ENCODE results near the gene SUCLA2. TPM values are rescaled to one million over a fixed set of nuclear protein-coding genes. Genes with fewer than 3 reads are reported as not detected.

SUCLA2 gene
- total and polyA plus RNA-seq, 2 experiments from 2014 or later, result 56.0 to 84.2 TPM

DNA sequence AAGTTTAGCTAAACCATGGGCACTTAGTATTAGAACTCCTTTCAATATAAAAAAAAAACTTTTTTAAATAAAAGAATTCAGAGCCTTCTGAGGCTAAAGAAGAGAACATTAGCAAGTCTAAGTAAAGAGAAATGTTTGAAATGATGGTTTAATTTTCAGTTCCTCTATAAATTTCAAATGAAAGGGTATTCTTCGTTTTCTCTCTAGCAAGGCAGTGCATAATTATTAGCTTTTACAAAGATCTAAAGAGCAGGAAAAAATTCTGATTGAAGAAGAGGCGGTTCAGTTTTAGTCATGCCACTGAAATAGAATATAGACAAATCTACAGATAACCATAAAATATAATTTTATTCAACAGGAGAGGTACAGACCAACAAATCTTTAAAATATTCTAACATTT, 18.0 kb downstream of the SUCLA2 start:
- Histone ChIP-seq H3K4me3 (no peak overlapping the region), H3K9me2 (ENCODE audit: insufficient read depth) (no peaks in the 10 kb centered on the region), H4K20me1 (replicated peaks; ENCODE audit: insufficient read depth) (no peaks in the 10 kb centered on the region), H3K4me1 (ENCODE audit: insufficient read depth) (no peaks in the 10 kb centered on the region), H3K27ac (ENCODE audit: low read depth) (no peak overlapping the region), H3K27me3 (ENCODE audit: insufficient read depth) (no peaks in the 10 kb centered on the region), H3F3A (replicated peaks; ENCODE audit: low read depth) (no peaks in the 10 kb centered on the region), H3K36me3 (ENCODE audit: insufficient read depth) (peaks cover 14% of the 10 kb centered on the region), H3K4me2 (no peak overlapping the region), H3K79me2 (replicated peaks; ENCODE audit: insufficient read depth) (peaks cover 10% of the 10 kb centered on the region), H2AFZ (no peak overlapping the region)
- ATAC-seq (no peak), DNase-seq (ENCODE audit: low spot score) (no peak)
- no peaks in the 10 kb centered on the region for H3K4me1 Mint-ChIP-seq
- H3K4me3 Mint-ChIP-seq, result no peak overlapping the region
- no peak overlapping the region for H3K27ac Mint-ChIP-seq
- H3K9me3 Mint-ChIP-seq, result peaks cover 18% of the 10 kb centered on the region; the same call in 2 of the 3 replicates
- peaks cover 66% of the 10 kb centered on the region for H3K36me3 Mint-ChIP-seq (ENCODE audit: low read depth)
- H3K27me3 Mint-ChIP-seq (ENCODE audit: insufficient read depth, low read depth, poor library complexity), result no peaks in the 10 kb centered on the region
- no peak for TF ChIP-seq CREB1 (CRISPR knock-in tag; IDR thresholded peaks at IDR 0.05; ENCODE audit: low read depth)
- no peak for TF ChIP-seq NANOG (IDR thresholded peaks at IDR 0.05; ENCODE audit: borderline replicate concordance)
- no peak for TF ChIP-seq JUNB (IDR thresholded peaks at IDR 0.05; ENCODE audit: unreplicated experiment)
- TF ChIP-seq STAT1 (IDR thresholded peaks at IDR 0.05; ENCODE audit: unreplicated experiment), result no peak
- no peak for TF ChIP-seq ZNF114 (CRISPR knock-in tag; IDR thresholded peaks at IDR 0.05)
- TF ChIP-seq, protein P1, sequence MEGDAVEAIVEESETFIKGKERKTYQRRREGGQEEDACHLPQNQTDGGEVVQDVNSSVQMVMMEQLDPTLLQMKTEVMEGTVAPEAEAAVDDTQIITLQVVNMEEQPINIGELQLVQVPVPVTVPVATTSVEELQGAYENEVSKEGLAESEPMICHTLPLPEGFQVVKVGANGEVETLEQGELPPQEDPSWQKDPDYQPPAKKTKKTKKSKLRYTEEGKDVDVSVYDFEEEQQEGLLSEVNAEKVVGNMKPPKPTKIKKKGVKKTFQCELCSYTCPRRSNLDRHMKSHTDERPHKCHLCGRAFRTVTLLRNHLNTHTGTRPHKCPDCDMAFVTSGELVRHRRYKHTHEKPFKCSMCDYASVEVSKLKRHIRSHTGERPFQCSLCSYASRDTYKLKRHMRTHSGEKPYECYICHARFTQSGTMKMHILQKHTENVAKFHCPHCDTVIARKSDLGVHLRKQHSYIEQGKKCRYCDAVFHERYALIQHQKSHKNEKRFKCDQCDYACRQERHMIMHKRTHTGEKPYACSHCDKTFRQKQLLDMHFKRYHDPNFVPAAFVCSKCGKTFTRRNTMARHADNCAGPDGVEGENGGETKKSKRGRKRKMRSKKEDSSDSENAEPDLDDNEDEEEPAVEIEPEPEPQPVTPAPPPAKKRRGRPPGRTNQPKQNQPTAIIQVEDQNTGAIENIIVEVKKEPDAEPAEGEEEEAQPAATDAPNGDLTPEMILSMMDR (conservative IDR thresholded peaks at IDR 0.05; ENCODE audit: low read depth in 2 of 2), result no peak
- TF ChIP-seq ZNF331 (CRISPR knock-in tag; IDR thresholded peaks at IDR 0.05; ENCODE audit: low read depth), result no peak
- TF ChIP-seq, protein P2, sequence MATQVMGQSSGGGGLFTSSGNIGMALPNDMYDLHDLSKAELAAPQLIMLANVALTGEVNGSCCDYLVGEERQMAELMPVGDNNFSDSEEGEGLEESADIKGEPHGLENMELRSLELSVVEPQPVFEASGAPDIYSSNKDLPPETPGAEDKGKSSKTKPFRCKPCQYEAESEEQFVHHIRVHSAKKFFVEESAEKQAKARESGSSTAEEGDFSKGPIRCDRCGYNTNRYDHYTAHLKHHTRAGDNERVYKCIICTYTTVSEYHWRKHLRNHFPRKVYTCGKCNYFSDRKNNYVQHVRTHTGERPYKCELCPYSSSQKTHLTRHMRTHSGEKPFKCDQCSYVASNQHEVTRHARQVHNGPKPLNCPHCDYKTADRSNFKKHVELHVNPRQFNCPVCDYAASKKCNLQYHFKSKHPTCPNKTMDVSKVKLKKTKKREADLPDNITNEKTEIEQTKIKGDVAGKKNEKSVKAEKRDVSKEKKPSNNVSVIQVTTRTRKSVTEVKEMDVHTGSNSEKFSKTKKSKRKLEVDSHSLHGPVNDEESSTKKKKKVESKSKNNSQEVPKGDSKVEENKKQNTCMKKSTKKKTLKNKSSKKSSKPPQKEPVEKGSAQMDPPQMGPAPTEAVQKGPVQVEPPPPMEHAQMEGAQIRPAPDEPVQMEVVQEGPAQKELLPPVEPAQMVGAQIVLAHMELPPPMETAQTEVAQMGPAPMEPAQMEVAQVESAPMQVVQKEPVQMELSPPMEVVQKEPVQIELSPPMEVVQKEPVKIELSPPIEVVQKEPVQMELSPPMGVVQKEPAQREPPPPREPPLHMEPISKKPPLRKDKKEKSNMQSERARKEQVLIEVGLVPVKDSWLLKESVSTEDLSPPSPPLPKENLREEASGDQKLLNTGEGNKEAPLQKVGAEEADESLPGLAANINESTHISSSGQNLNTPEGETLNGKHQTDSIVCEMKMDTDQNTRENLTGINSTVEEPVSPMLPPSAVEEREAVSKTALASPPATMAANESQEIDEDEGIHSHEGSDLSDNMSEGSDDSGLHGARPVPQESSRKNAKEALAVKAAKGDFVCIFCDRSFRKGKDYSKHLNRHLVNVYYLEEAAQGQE (IDR thresholded peaks at IDR 0.05; ENCODE audit: unreplicated experiment), result no peak
- TF ChIP-seq EZH2phosphoT487 (IDR thresholded peaks at IDR 0.05; ENCODE audit: unreplicated experiment), result no peak
- TF ChIP-seq EZH2 (IDR thresholded peaks at IDR 0.05; ENCODE audit: low read depth, unreplicated experiment), result no peak
- TF ChIP-seq POLR2AphosphoS5 (IDR thresholded peaks at IDR 0.05; ENCODE audit: low read depth), result no peak

DNA sequence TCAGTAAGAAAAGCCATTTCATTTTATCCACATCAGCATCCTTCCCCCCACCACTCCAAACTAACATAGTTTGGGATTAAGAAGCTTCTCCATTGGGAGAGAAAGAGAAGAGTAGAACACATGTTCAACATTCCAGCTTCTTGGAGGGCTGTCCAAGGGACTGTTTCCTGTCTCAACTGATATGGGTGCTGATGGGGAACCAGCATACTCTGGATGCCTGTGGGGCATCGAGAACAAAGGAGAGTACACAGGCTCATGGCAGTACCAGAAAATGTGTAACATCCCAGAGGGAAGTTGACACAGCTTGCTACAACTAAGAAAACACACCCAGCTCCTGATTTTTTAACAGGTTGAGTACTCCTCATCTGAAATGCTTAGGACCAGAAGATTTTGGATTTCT, 24.7 kb downstream of the SUCLA2 start:
- no peaks in the 10 kb centered on the region for H3K4me1 Mint-ChIP-seq
- Histone ChIP-seq H4K20me1 (replicated peaks; ENCODE audit: insufficient read depth) (no peaks in the 10 kb centered on the region; the same call in 1 of the 2 replicates), H3F3A (replicated peaks; ENCODE audit: low read depth) (no peaks in the 10 kb centered on the region), H3K27ac (ENCODE audit: low read depth) (no peak overlapping the region), H3K4me1 (ENCODE audit: insufficient read depth) (no peaks in the 10 kb centered on the region), H3K4me3 (no peak overlapping the region), H3K79me2 (replicated peaks; ENCODE audit: insufficient read depth) (peaks cover 29% of the 10 kb centered on the region), H3K4me2 (no peak overlapping the region), H3K36me3 (ENCODE audit: insufficient read depth) (0 out of 2 replicates have a peak, but pooled peaks cover 9% of the 10 kb centered on the region), H3K9me2 (ENCODE audit: insufficient read depth) (no peaks in the 10 kb centered on the region), H3K27me3 (ENCODE audit: insufficient read depth) (no peaks in the 10 kb centered on the region), H2AFZ (no peak overlapping the region)
- peaks cover 2% of the 10 kb centered on the region for H3K27me3 Mint-ChIP-seq (ENCODE audit: insufficient read depth, low read depth, poor library complexity)
- peaks cover 82% of the 10 kb centered on the region for H3K36me3 Mint-ChIP-seq (ENCODE audit: low read depth)
- H3K27ac Mint-ChIP-seq, result no peak overlapping the region
- H3K4me3 Mint-ChIP-seq, result no peak overlapping the region
- no peak for TF ChIP-seq JUNB (IDR thresholded peaks at IDR 0.05; ENCODE audit: unreplicated experiment)
- no peak for ATAC-seq
- no peak for DNase-seq (ENCODE audit: low spot score)
- H3K9me3 Mint-ChIP-seq, result peaks cover 26% of the 10 kb centered on the region; the same call in 2 of the 3 replicates

Measured in GM23338 (cell line).